HG03045 (cell line): ENCODE data around the gene SLC25A52.
"Not testable (repeated sequence)": the region's sequence is repeated elsewhere in the genome, so short reads cannot be mapped to it uniquely, and the experiment has no call there.

Source experiments
- ATAC-seq: cut with Tn5 transposase; IDR thresholded peaks from one replicate; pipeline ENCODE4 v1.9.1; 2021; ENCODE audit warnings: mild to moderate bottlenecking, moderate library complexity; ENCODE audit not compliant: unreplicated experiment

The SLC25A52 gene

GRCh38 chr18:31741097-31741735, 19.5 kb downstream of the SLC25A52 start:
- no peak for ATAC-seq

- ATAC-seq, result no peak
These were observed 20.5 kb downstream of the SLC25A52 start for GRCh38 chr18:31740180-31740579.

DNA sequence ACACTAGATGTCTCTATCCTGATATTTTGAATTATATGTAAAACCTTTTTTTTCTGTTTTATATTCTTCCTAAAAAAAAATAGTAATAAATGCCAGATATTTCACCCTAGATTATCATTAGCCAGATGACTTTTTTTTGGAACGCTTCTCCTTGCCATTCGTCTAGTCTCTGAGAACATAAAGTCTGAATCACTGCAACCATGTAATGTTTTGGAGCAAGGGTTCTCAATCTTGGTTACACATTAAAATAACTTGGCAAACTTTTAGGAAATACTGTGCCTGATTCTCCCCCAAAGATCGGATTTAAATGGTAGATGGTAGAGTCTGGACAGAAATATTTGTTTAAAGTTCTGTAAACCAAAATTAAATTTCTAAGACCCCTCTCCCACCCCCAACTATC, 21.0 kb downstream of the SLC25A52 start:
- ATAC-seq, result no peak

- ATAC-seq, result no peak
These were observed 21.9 kb downstream of the SLC25A52 start for GRCh38 chr18:31738460-31739407.

- ATAC-seq, result no peak
These were observed 24.1 kb downstream of the SLC25A52 start for GRCh38 chr18:31736630-31737029.

GRCh38 chr18:31731628-31732027, 29.1 kb downstream of the SLC25A52 start:
- no peak for ATAC-seq

GRCh38 chr18:31729196-31729595, 31.5 kb downstream of the SLC25A52 start:
- ATAC-seq, result not testable (repeated sequence)

DNA sequence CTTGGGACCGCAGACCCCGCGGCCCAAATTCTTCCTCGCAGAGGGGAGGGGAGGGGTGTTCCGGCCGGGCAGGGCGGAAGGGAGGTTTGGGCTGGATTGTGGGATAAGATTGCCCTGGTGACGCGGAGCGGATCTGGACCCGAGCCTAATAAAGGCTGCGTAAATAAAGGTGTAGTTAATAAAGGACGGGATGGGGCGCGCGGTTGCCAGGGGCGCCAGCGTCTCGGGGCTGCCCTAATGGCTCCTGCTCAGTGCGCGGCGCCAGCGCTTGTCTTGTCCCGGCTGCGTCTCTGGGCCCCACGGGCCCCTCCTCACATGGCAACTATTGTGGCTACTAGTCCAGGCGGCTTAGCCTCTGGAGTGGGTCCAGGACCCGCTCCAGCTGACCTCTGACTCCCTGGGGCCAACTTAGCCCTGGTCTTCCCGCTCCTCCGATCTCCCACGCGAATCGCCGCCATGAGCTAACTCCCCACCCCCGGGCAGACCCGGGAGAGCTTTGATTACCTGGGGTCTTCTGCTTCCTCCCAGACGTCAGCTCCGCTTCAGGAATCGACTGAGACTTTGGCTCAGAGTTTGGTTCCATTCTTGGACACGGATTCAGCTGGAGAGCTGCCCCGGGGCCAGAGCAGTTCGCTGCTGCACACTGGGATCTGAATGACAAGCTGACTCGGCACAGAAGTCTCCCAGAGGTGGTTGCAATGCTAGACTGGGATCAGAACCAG, 36.5 kb downstream of the SLC25A52 start:
- ATAC-seq, result no peak

DNA sequence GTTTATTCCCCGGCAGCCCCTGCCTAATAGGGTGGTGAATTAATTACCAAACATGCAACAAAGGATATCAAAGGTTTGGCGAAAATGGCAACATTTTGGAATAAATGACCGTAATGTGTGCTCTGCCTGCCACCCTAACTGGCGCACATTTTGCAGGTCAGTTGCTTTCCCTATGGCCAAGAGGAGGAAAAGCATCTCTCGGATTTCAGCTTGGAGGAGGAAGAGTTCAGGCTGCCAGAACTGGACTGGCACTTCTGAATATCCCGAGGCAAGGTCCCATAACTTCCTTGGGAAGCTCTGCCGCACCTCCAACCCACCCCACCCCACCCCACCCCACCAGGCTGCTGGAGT, 37.1 kb downstream of the SLC25A52 start:
- ATAC-seq, result no peak

GRCh38 chr18:31722369-31722957, 38.2 kb downstream of the SLC25A52 start:
- ATAC-seq, result peak; percentile 91

GRCh38 chr18:31721601-31722000, 39.1 kb downstream of the SLC25A52 start:
- no peak for ATAC-seq

DNA sequence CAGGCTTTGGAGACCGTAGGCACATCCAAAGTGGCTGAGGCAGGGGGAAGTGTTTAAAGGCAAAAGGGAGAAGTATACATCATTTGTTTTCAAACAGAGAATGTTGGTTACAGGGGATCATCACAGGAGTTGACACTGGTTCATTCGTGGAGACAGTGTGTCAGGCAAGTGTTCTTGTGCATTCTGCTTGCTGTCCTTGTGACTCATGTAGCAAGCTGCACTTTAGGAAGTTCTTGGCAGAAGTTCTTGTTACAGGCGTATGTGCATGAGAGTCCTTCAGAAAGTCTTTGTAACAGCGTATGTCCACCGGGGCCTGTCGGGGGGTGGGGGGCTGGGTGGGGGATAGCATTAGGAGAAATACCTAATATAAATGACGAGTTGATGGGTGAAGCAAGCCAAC, 39.8 kb downstream of the SLC25A52 start:
- no peak for ATAC-seq

- ATAC-seq, result no peak
These were observed 41.2 kb downstream of the SLC25A52 start for GRCh38 chr18:31719363-31720006.

DNA sequence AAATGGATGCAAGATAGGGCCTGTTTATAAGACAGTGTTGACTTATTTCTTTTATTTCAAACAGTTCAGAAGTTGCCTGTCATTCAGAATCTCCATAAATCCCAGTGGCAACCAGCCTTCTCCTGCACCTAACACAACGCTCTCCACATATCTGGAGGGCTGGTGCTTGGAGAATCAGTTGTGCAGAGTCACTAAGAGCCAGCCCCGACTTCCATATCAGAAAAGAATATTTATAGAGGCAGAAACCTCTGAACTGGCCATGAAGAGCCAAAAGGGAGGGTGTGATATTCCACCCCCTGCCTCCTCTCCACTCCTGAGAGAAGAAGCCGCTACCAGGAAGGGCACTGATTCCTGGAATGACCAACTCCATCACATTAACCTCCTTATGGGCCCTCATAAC, 42.3 kb downstream of the SLC25A52 start:
- ATAC-seq, result no peak

DNA sequence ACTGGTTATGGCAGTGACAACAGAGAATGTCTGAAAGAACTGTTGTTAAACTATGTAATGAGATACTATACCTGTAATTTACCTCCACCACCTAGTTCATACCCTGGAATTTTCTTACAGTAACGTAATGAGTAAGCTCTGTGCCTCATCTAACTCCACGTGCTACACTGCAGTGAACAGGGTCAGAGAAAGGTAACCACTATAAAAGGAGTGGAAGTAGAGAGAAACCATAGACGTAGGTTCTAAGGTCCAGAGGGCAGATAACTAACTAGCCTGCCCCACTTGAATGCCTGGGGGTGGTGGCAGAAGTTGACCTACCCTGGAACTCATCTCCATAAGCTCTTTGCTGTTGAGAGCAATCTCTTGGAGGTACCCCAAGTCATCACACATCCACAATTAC, 44.3 kb downstream of the SLC25A52 start:
- ATAC-seq, result no peak

DNA sequence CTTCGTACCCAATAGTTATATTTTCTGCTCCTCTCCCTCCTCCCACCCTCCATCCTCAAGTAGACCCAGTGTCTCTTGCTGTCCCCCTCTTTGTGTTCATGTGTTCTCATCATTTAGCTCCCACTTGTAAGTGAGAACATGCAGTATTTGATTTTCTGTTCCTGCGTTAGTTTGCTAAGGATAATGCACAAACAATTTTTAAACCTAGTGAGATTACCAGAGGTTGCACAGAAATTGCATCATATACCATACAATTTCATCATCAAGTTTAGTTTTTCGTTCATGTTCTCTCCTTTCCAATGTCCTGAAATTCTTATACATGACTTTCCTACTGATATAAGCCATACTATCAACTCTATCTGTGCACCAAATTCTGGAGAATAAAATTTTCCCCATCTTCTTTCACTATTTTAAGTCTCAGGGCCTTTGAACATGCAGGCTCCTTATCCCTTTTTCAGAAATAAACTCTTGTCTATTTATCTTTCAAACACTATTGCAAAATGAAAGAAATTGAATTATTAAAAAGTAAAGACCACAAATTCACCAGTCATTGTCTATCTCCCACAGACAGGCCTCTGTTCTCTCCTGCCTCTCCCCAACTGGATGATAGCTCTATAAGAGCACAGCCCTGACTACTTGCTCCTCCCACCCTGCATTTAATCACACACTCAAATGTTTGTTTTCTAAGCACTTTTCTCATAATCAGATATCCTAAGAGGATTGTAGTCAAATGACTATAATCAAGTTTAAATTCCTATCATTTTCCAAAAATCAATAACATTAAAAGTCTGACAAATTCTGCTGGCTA, 49.1 kb downstream of the SLC25A52 start:
- no peak for ATAC-seq

DNA sequence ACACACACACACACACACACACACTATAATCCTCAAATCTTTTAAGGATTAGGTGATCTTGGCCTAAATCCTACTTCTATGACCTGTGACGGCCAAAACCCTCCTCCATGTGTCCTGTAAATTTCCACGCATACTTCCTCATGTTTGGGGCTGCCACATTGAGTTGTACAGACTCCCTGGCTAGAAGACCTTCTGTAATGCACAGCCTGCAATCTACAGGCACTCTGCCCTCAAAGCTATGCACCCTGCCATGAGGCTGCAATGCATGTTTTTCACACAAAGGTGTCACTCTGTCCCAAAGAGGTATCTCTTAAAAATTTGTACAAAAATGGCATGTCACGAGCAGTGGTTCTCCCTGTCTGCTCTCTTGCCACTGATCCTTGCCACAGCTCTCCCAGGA, 49.9 kb downstream of the SLC25A52 start:
- ATAC-seq, result no peak
